Kidney epithelial cell (primary cell): Measurements from ENCODE around the gene MCL1. TPM values are rescaled to one million over a fixed set of nuclear protein-coding genes. Genes with fewer than 3 reads are reported as not detected.

ENCODE experiments used
- DNase-seq: peaks from one replicate; pipeline ENCODE4 v3.0.0-alpha.2; 2010; ENCODE audit warnings: low read depth
- H3K27me3 ChIP-seq: 2 replicates; pipeline ENCODE4 v1.6.0; 2011; ENCODE audit warnings: low read length; ENCODE audit not compliant: control insufficient read depth, insufficient read depth
- H3K36me3 ChIP-seq: 2 replicates; pipeline ENCODE4 v1.5.1; 2011; ENCODE audit warnings: low read length; ENCODE audit not compliant: control insufficient read depth, insufficient read depth
- H3K4me3 ChIP-seq: 2 replicates; pipeline ENCODE4 v1.5.1; 2011; ENCODE audit warnings: low read depth, mild to moderate bottlenecking, control low read depth, low read length
- CTCF ChIP-seq: IDR thresholded peaks from 2 replicates; pipeline ENCODE4 v1.5.1; 2011; ENCODE audit warnings: mild to moderate bottlenecking, moderate library complexity, low read length, control low read depth, inconsistent platforms; ENCODE audit not compliant: insufficient read depth, poor library complexity, severe bottlenecking
- total RNA-seq: library from RNA; depleted of rRNA; stranded (reverse); fragments of >200 nt; gene quantifications from 2 replicates; pipeline ENCODE4 v1.2.3, GENCODE V29; 2015

The MCL1 gene
- total RNA-seq, 1 donor from 2014 or later: 206 TPM

- DNase-seq: no peak
- no peak for TF ChIP-seq CTCF
- Histone ChIP-seq H3K4me3 (no peak overlapping the region), H3K27me3 (no peaks in the 10 kb centered on the region), H3K36me3 (no peaks in the 10 kb centered on the region)
Measured at GRCh38 chr1:150564051-150564991, 15.1 kb downstream of the MCL1 start.

GRCh38 chr1:150563340-150564038, 15.9 kb downstream of the MCL1 start:
- TF ChIP-seq CTCF: no peak
- DNase-seq: no peak
- Histone ChIP-seq H3K4me3 (no peak overlapping the region), H3K36me3 (no peaks in the 10 kb centered on the region), H3K27me3 (no peaks in the 10 kb centered on the region)

- Histone ChIP-seq H3K36me3 (no peaks in the 10 kb centered on the region), H3K4me3 (no peak overlapping the region), H3K27me3 (no peaks in the 10 kb centered on the region)
- no peak for TF ChIP-seq CTCF
- DNase-seq: no peak
Measured at GRCh38 chr1:150562446-150563339, 16.7 kb downstream of the MCL1 start.

GRCh38 chr1:150561974-150562445, 17.4 kb downstream of the MCL1 start:
- Histone ChIP-seq H3K4me3 (peak overlapping the region; percentile 45), H3K27me3 (no peaks in the 10 kb centered on the region), H3K36me3 (no peaks in the 10 kb centered on the region)
- DNase-seq: no peak
- TF ChIP-seq CTCF: no peak

GRCh38 chr1:150561254-150561973, 18.0 kb downstream of the MCL1 start:
- peak; percentile 94 for DNase-seq
- Histone ChIP-seq H3K36me3 (no peaks in the 10 kb centered on the region), H3K4me3 (peak overlapping the region; percentile 45), H3K27me3 (no peaks in the 10 kb centered on the region)
- peak; percentile 19 for TF ChIP-seq CTCF
